GM12878 (cell line): Measurements from ENCODE around the gene KIF3A. TPM values are rescaled to one million over a fixed set of nuclear protein-coding genes. Genes with fewer than 3 reads are reported as not detected.

ENCODE experiments used
- ATAC-seq: fragments of 200-7000 bp; cut with Tn5 transposase; 3 replicates; pipeline ENCODE4 v1.9.1; 2020; ENCODE audit warnings: mild to moderate bottlenecking, moderate library complexity
- BruUV-seq: library from RNA; stranded (reverse); fragments of 400-500 nt; replicated peaks from 2 replicates; lab custom pipeline; 2021; lab: Mats Ljungman, UMichigan
- CTCF ChIA-PET: fragments of 300-600 bp; sonication (Branson Sonifier 250); formaldehyde crosslinking; extraction: SDS; loops from one replicate; lab custom pipeline; 2021; ENCODE audit warnings: inconsistent platforms; lab: Yijun Ruan, JAX
- POLR2A ChIA-PET: fragments of 350-600 bp; formaldehyde crosslinking; extraction: SDS; loops from one replicate; lab custom pipeline; 2021; ENCODE audit warnings: inconsistent platforms; lab: Charles Lee
- RAD21 ChIA-PET: fragments of 300-600 bp; sonication (Branson Sonifier 250); formaldehyde crosslinking; loops from one replicate; lab custom pipeline; 2023; ENCODE audit warnings: antibody characterized with exemption; ENCODE audit not compliant: unreplicated experiment; lab: Charles Lee
- SMC1A ChIA-PET: fragments of 300-600 bp; sonication (Branson Sonifier 250); formaldehyde crosslinking; loops from one replicate; lab custom pipeline; 2023; ENCODE audit not compliant: unreplicated experiment, uncharacterized antibody; lab: Charles Lee
- DNase-seq: peaks from one replicate; pipeline ENCODE4 v3.0.0-alpha.2; 2011; ENCODE audit warnings: low read depth, low spot score
- FAIRE-seq: peaks from 3 replicates; lab custom pipeline; 2011; peaks lifted over from hg19 to GRCh38; lab: Jason Lieb, UNC
- H2AFZ ChIP-seq: 2 replicates; pipeline ENCODE4 v1.6.0; 2011; ENCODE audit warnings: low read depth, low read length, control low read depth; ENCODE audit not compliant: control insufficient read depth
- H3K27ac ChIP-seq: 2 replicates; pipeline ENCODE4 v1.5.1; 2011; ENCODE audit warnings: control low read depth; ENCODE audit not compliant: control insufficient read depth, insufficient read depth
- H3K27me3 ChIP-seq, 2 experiments: replicated peaks in 1 of 2; 2 replicates each; pipeline versions ENCODE4 v1.6.0 to v1.6.1; 2011; ENCODE audit warnings: low read length in 1 of 2; ENCODE audit not compliant: control insufficient read depth in 2 of 2, insufficient read depth in 2 of 2
- H3K36me3 ChIP-seq, 2 experiments: 2 replicates each; pipeline ENCODE4 v1.5.1; 2011; ENCODE audit warnings: low read length in 1 of 2; ENCODE audit not compliant: control insufficient read depth in 2 of 2, insufficient read depth in 2 of 2
- H3K4me1 ChIP-seq: 2 replicates; pipeline ENCODE4 v1.6.1; 2011; ENCODE audit warnings: mild to moderate bottlenecking, low read length, moderate library complexity, mixed read lengths; ENCODE audit not compliant: control insufficient read depth, insufficient read depth
- H3K4me2 ChIP-seq: 2 replicates; pipeline ENCODE4 v1.6.0; 2011; ENCODE audit warnings: control low read depth; ENCODE audit not compliant: control insufficient read depth, insufficient read depth
- H3K4me3 ChIP-seq: fragments of 200-600 bp; sonication (generic); 2 replicates; pipeline ENCODE4 v1.5.1; 2016
- H3K79me2 ChIP-seq: 2 replicates; pipeline ENCODE4 v1.6.0; 2011; ENCODE audit warnings: low read length; ENCODE audit not compliant: control insufficient read depth, insufficient read depth
- H3K9ac ChIP-seq: 2 replicates; pipeline ENCODE4 v1.8.0; 2011; ENCODE audit warnings: low read length, control low read depth, mixed read lengths; ENCODE audit not compliant: control insufficient read depth, insufficient read depth
- H3K9me3 ChIP-seq: replicated peaks from 3 replicates; pipeline ENCODE4 v1.5.1; 2011; ENCODE audit warnings: mild to moderate bottlenecking, low read length; ENCODE audit not compliant: control insufficient read depth, insufficient read depth
- H4K20me1 ChIP-seq: 2 replicates; pipeline ENCODE4 v1.6.0; 2011; ENCODE audit not compliant: control insufficient read depth, insufficient read depth
- EP300 ChIP-seq, 2 experiments: fragments of 150-350 bp in 1 of 2; IDR thresholded peaks; 2 replicates each; pipeline ENCODE4 v1.6.1; 2011 to 2012; ENCODE audit warnings: low read depth in 2 of 2, low read length in 2 of 2, borderline replicate concordance in 1 of 2, improper control_type of control experiment in 1 of 2, inconsistent platforms in 1 of 2; ENCODE audit not compliant: control insufficient read depth in 1 of 2
- GATAD2B ChIP-seq: fragments of 450-650 bp; conservative IDR thresholded peaks from 2 replicates; pipeline ENCODE4 v1.6.1; 2017; ENCODE audit warnings: low read depth, mild to moderate bottlenecking, moderate library complexity
- MYB ChIP-seq: fragments of 150-350 bp; IDR thresholded peaks from 2 replicates; pipeline ENCODE4 v1.6.1; 2014; ENCODE audit warnings: mild to moderate bottlenecking, low read depth, low read length, borderline replicate concordance
- NFIC ChIP-seq: IDR thresholded peaks from 2 replicates; pipeline ENCODE4 v1.6.1; 2012; ENCODE audit warnings: low read depth, mild to moderate bottlenecking, inconsistent platforms, low read length, moderate library complexity
- RBBP5 ChIP-seq: fragments of 200-600 bp; sonication (generic); conservative IDR thresholded peaks from 2 replicates; pipeline ENCODE4 v1.6.1; 2016
- WRNIP1 ChIP-seq: IDR thresholded peaks from 2 replicates; pipeline ENCODE4 v1.6.1; 2011; ENCODE audit warnings: low read depth, low read length, improper control_type of control experiment, borderline replicate concordance
- WGBS: methylation state at CpG from one replicate; pipeline ENCODE4 v1.1.6; 2016; ENCODE audit warnings: low lambda C conversion rate; ENCODE audit not compliant: insufficient replicate concordance, insufficient coverage; ENCODE audit errors: missing lambda C conversion rate; 5-methylcytosine and 5-hydroxymethylcytosine counted together
- in situ Hi-C: fragments of 300-500 bp; cut with MboI; formaldehyde crosslinking; loops from 9 replicates; pipeline ENCODE4 v1.14.3; 2018; ENCODE audit warnings: mixed read lengths
- intact Hi-C: fragments of 100-400 bp; cut with micrococcal nuclease; formaldehyde crosslinking; loops from one replicate; pipeline ENCODE4 v1.14.2; 2022; ENCODE audit not compliant: unreplicated experiment
- polyA plus RNA-seq, 11 experiments: library from polyadenylated mRNA; depleted of rRNA in 4 of 11; unstranded in 6 of 11; stranded (reverse) in 5 of 11; fragments of >200 nt; fragmentation: Nextera tagmentation in 4 of 11; fragmentation: Illumina TruSeq in 1 of 11; extraction: Ambion mirVana in 4 of 11; extraction: Trizol in 1 of 11; gene quantifications; 1 replicate in 1 of 11; 2 replicates in 10 of 11; pipeline versions ENCODE4 v1.2.1 to v1.2.3, GENCODE V29; 2011 to 2016; ENCODE audit warnings: inconsistent platforms in 2 of 11, missing spikeins in 2 of 11, low read depth in 1 of 11
- total RNA-seq, 4 experiments: library from RNA; depleted of rRNA in 3 of 4; stranded (reverse); fragments of >200 nt in 3 of 4; fragmentation: Illumina TruSeq in 1 of 4; extraction: Trizol in 1 of 4; gene quantifications; 2 replicates each; pipeline versions ENCODE4 v1.2.1 to v1.2.3, GENCODE V29; 2013 to 2021

Gene KIF3A
- total and polyA plus RNA-seq, 10 of the 15 experiments (the other 5 are each of a cell fraction or from before 2014, with no cell fraction given): 2.7 to 36.5 (median 10.0) TPM

DNA sequence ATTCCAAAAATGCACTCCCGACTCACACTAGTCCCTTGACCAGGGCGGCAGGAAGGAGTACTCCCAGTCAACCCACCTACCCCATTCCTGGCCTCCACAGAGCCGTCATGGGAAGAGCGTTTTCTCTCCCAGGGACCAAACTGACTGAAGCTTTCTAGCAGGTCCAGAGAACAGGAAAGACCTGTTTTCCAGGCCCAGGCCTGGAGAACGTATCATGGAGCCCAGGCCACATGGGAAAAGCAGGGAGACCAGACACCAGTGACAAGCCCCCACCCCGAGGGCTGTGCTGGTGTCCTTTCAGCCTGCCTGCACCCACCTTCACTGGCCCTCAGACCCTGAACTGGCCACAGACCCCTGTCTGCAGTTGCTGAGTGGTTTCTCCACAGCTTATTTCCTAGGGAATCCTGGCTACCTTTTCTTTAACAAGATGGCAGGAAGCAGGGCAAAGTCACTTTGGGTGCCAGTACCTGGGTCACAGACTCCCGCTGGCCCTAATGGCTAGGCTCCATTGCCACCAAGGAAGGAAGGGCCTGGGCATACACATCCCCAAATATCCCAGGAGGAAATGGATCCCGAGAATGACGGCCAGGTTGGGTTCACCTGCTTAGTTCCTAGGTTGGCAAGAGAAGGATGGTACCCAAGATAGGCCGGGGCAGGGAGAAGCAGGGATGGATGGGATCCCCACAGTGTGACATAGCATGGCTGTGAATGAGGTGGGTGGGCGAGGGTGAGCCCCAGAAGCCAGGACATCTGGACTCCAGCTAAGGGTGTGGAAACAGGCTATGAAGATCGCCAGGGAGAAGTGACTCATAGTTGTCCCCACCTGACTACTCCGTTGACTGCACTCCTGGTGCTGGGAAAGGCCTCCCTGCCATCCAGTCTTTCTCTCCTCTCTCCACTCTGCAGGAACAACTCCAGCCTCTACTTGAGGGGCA, 22.0 kb upstream of the KIF3A start:
- Histone ChIP-seq H3K4me1 (no peaks in the 10 kb centered on the region), H3K27ac (no peak overlapping the region), H3K36me3 (peaks cover 6 to 22% of the 10 kb centered on the region in 2 experiments), H2AFZ (no peak overlapping the region), H3K9ac (no peak overlapping the region), H4K20me1 (no peaks in the 10 kb centered on the region), H3K4me3 (no peak overlapping the region), H3K9me3 (no peaks in the 10 kb centered on the region), H3K27me3 (no peaks in the 10 kb centered on the region), H3K79me2 (no peaks in the 10 kb centered on the region), H3K4me2 (no peak overlapping the region)
- no peak for ATAC-seq
- BruUV-seq: no TSS peak
- no peak for FAIRE-seq
- DNase-seq: no peak
- ChIA-PET RAD21 (no interaction called here), SMC1A (interaction anchor here (0.6 to 10.1 kb wide), 2 partner anchors 30 to 62 kb away, joined by 3 to 129 read pairs; no protein-coding TSS in a partner anchor), CTCF (no interaction called here), POLR2A (no interaction called here)
- intact Hi-C loops (no loop called here), in situ Hi-C loops (no loop called here)
- TF ChIP-seq EP300 (IDR thresholded peaks at IDR 0.05; ENCODE audit: borderline replicate concordance in 1 of 2, control insufficient read depth in 1 of 2, low read depth in 2 of 2, low read length in 2 of 2) (no peak), GATAD2B (no peak)
- 85% methylated on average over 13 of the region's 13 CpGs for WGBS

DNA sequence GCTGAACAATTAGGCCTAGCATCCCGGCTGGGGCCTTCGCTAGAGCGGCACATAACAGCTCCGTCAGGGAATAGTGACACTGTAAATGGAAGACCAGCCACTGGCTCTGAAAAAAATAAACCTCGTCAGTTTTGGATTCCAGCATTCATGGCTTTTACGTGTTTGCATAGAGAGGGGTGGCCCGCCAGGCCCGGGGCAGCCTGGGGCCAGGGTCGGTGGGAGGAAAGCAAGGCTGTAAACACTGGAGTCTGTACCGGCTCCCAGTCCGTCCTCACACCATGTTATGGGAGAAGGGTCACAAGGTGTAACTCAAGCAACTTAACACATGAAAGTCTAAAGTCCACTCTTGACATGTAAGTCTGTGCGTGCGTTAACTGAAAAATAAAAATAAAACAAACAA, 21.1 kb upstream of the KIF3A start:
- H3K27ac ChIP-seq: no peak overlapping the region
- CTCF ChIA-PET: interaction anchor here (7.4 kb wide), 1 partner anchor 60 kb away, joined by 136 read pairs; no protein-coding TSS in a partner anchor
- H3K36me3 ChIP-seq: peaks cover 6 to 19% of the 10 kb centered on the region in 2 experiments
- DNase-seq: no peak
- intact Hi-C loops (no loop called here), in situ Hi-C loops (no loop called here)
- ATAC-seq: no peak
- H3K9me3 ChIP-seq: no peaks in the 10 kb centered on the region
- H3K9ac ChIP-seq: no peak overlapping the region
- no peak overlapping the region for H2AFZ ChIP-seq
- 97% methylated on average over 13 of the region's 13 CpGs for WGBS
- RAD21 ChIA-PET: no interaction called here
- no peaks in the 10 kb centered on the region for H4K20me1 ChIP-seq
- no peaks in the 10 kb centered on the region for H3K79me2 ChIP-seq
- POLR2A ChIA-PET: interaction anchor here (1.0 kb wide), 1 partner anchor 44 kb away, joined by 3 read pairs; no protein-coding TSS in a partner anchor
- H3K4me1 ChIP-seq: no peaks in the 10 kb centered on the region
- no TSS peak for BruUV-seq
- no peaks in the 10 kb centered on the region for H3K27me3 ChIP-seq
- H3K4me2 ChIP-seq: no peak overlapping the region
- TF ChIP-seq MYB (no peak), NFIC (no peak), WRNIP1 (no peak), RBBP5 (no peak)
- SMC1A ChIA-PET: interaction anchor here (0.5 to 10.1 kb wide), 6 partner anchors 11 to 266 kb away, joined by 3 to 129 read pairs (median 4); partner anchors contain the start of gene CCNI2
- no peak overlapping the region for H3K4me3 ChIP-seq
- no peak for FAIRE-seq
